ENCODE results near the gene ANKRD13A.
"Not testable (repeated sequence)": the region's sequence is repeated elsewhere in the genome, so short reads cannot be mapped to it uniquely, and the experiment has no call there.

ANKRD13A gene

GRCh38 chr12:110008681-110009398 is 9.6 kb downstream of the ANKRD13A start:
- DNase-seq: not testable (repeated sequence)

GRCh38 chr12:110010853-110011723 is 11.9 kb downstream of the ANKRD13A start:
- DNase-seq: no peak

- no peak for DNase-seq
Observed at GRCh38 chr12:110012137-110012536, 12.9 kb downstream of the ANKRD13A start.

- no peak for DNase-seq
Observed at GRCh38 chr12:110012659-110013058, 13.4 kb downstream of the ANKRD13A start.

- DNase-seq: no peak
Observed at GRCh38 chr12:110015132-110015531, 15.9 kb downstream of the ANKRD13A start.

- no peak for DNase-seq
Observed at GRCh38 chr12:110020956-110021355, 21.7 kb downstream of the ANKRD13A start.

- DNase-seq: no peak
Observed at GRCh38 chr12:110023059-110023980, 24.1 kb downstream of the ANKRD13A start.

- no peak for DNase-seq
Observed at GRCh38 chr12:110024051-110024450, 24.8 kb downstream of the ANKRD13A start.

GRCh38 chr12:110028323-110028722 is 29.1 kb downstream of the ANKRD13A start:
- DNase-seq: no peak

- no peak for DNase-seq
Observed at GRCh38 chr12:110029290-110029815, 30.1 kb downstream of the ANKRD13A start.

- no peak for DNase-seq
Observed at GRCh38 chr12:110033888-110034287, 34.7 kb downstream of the ANKRD13A start.

GRCh38 chr12:110035534-110036104 is 36.4 kb downstream of the ANKRD13A start:
- no peak for DNase-seq

- DNase-seq: no peak
Observed at GRCh38 chr12:110037315-110037714, 38.1 kb downstream of the ANKRD13A start.

GRCh38 chr12:110038741-110039084 is 39.5 kb downstream of the ANKRD13A start:
- no peak for DNase-seq

GRCh38 chr12:110039085-110039807 is 40.0 kb downstream of the ANKRD13A start:
- DNase-seq: no peak

GRCh38 chr12:110042264-110042663 is 43.0 kb downstream of the ANKRD13A start:
- no peak for DNase-seq

GRCh38 chr12:110046451-110047187 is 47.4 kb downstream of the ANKRD13A start:
- DNase-seq: no peak

- DNase-seq: no peak
Observed at GRCh38 chr12:110047297-110047940, 48.2 kb downstream of the ANKRD13A start.

GRCh38 chr12:110048242-110049027 is 49.2 kb downstream of the ANKRD13A start, which contains the start of gene C12orf76:
Gene C12orf76 (minus strand): TSS chr12:110048522. CDS start chr12:110048495, 27 bp downstream.
- peak; percentile 69 to 82 (median 77) for DNase-seq

Data from activated CD4-positive, CD25-positive, alpha-beta regulatory T cell (primary cell).